Activated CD8-positive, alpha-beta memory T cell treated with anti-CD3 and anti-CD28 coated beads for 48 hours (primary cell): ENCODE results near the gene DUSP6.

ENCODE experiments used
- DNase-seq, 3 experiments: peaks; one replicate each; pipeline ENCODE4 v3.0.0-alpha.2; 2020; ENCODE audit warnings: low read depth in 2 of 3, low spot score in 2 of 3

The DUSP6 gene

GRCh38 chr12:89376202-89376529, 23.9 kb upstream of the DUSP6 start:
- DNase-seq: no peak

DNA sequence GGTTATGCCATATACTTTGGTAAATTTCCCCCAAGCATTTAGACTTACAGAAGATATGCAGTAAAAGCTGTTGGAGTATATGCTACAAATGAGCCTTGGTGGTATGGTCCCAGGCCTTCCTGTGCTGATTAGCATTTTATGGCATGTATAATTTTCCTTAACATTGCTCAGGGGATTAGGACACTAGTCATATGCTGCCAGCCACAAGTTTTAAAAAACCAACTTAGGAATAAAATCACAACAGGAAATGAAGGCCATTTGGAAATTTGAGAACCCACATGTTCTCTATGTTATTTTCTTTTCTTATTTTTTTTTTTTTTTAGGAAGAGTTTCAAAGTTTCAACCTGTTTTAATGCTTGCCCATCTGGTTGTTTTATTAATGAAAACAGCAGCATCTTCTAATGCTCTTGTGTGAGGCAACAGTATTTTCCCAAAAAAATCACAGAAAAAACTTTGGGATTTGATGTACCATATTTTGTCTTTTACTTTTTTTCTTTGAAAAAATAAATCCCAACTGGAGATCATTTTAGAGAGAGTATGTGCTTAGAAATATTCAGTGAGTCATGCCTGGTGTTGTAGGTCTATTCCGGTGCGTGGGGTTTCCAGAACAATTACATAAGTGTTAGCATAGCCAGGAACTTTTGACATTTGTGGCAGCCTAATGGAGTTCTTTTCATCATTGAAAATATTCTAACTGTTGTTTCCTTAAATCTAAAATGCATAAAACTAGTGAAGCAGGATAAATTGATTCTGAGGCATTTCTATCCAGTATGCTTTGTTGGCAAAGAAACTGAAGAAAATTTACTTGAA, 21.7 kb upstream of the DUSP6 start:
- DNase-seq: no peak

DNA sequence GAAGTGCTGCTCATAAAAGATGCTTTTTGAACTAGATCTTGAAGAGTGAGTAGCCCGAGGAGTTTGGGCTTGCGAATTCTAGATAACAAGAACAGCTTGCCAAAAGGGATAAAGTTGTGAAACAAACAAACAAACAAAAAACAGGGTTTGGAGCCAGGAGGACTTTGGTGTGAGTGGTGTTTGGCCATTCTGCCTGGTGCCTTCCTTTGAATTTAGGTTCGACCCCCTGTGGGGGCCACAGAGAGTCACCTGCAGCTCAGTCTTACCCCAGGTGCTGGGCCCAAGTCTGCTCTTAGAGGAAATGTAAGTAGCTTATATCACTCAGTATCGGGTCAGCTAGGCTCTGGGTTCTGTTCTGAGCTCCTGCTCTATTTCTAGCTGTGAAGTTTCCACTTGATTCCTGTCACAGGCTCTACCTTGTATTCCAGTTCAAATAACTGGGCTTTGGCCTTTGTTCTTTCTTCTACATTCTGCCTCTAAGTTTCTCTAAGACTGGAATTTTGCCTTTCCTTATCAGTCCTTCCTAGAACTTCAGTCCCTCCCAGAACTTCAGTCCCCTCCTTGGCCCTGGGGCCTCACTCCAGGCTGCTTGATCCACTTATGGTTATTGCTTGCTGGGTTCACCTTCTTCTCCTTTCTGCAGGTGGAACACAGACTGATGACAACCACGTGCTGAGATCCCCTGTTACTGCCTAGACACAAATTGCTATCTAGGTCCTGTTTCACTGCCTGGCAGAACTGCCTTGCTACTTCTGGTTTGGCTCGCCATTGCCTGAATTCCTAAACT, 20.5 kb upstream of the DUSP6 start:
- no peak for DNase-seq

DNA sequence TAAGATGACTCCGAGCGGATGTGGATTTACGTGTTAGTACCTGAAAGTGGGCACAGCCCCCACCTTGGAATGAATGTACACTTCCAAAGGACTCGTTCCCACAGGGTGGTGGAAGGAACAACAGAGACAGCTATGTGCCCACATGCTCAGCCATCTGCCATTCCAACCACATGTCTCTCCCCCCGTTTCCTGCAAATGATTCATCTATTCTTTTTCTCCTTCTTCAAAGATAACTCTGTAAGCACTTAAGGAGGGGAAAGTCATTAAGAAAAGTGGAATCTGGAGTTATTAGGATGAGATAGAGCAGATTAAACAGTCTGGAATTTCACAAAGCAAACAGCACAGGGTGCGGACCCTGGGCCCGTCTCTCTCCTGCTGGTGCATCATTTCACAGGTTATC, 18.5 kb upstream of the DUSP6 start:
- DNase-seq: no peak

DNA sequence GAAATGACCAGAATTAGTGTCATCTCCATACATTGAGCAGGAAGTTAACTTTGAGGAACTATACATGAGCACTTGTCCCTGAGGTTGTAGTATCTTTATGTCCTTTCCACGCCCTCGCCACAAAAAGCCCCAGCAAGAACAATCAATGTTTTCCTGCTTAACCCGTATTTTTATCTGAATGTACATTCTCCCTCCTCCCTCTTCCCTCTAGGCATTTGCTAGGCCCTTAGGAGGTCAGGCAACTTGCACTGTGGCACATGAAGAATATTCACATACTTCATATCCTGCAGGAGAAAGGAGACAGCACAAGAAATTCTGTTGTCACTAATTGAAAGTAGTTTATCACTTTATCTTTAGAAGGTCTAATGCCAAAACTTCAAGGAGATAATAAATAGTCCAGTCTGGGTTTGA, 18.1 kb upstream of the DUSP6 start:
- no peak for DNase-seq

- DNase-seq: no peak
Measured at GRCh38 chr12:89369166-89369565, 16.9 kb upstream of the DUSP6 start.

GRCh38 chr12:89368391-89368790, 16.1 kb upstream of the DUSP6 start:
- DNase-seq: no peak

GRCh38 chr12:89366676-89367364, 14.5 kb upstream of the DUSP6 start:
- DNase-seq: no peak

- DNase-seq: no peak
Measured at GRCh38 chr12:89364631-89365030, 12.3 kb upstream of the DUSP6 start.

DNA sequence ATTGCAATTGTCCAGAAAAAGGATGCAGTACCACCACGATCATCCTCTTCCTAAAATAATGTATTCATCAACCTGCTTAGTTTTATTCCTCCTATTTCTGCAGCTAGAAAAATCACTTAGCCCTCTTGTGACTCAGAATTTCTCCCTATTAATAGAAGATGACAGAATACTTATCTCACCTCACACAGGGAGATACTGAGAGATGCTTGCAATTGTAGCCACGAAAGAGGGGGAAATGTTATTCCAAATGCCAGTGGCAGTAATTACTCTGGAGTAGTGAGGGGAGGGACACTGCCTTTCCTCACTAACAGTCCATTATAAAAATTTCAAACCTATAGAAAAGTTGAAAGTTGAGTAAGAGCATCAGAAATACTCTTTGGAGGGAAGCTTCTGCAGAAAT, 11.8 kb upstream of the DUSP6 start:
- DNase-seq: no peak

DNA sequence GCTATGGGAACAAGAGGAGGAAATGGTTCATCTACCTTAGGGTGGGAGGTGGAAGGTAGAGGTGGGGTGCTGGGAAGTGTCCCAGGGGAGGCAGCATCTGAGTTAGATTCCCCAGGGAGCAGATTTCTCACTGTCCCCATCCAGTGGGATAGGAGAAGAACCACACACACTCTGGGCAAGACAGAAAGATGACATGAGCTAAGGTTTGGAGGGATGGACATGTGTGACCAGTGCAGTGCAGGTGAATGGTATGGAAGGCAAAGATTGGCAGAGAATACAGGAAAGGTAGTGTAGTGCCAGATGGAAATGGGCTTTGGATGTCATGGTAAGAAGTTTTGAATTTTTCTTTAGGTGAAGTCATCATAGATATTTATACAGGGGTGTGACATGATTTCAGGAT, 11.3 kb upstream of the DUSP6 start:
- no peak for DNase-seq

DNA sequence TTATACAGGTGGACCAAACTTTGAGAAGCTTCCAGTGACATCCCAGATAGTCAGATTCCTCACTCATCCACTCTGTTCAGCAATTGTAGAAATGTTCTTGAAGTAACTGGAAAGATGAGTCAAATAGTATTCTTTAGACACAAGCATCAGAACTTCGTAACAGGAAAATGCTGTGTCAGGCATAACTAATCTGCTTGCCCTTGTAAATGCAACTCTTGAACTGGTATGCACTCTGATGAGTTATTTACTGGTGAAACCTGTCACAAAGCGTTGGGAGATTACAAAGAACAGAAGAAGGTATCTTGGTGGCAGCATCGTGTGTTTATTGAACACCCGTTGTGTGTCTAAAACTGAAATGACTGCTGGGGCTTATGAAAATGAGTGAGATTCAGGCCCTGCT, 10.8 kb upstream of the DUSP6 start:
- no peak for DNase-seq

- no peak for DNase-seq
Measured at GRCh38 chr12:89359615-89360014, 7.3 kb upstream of the DUSP6 start.

DNA sequence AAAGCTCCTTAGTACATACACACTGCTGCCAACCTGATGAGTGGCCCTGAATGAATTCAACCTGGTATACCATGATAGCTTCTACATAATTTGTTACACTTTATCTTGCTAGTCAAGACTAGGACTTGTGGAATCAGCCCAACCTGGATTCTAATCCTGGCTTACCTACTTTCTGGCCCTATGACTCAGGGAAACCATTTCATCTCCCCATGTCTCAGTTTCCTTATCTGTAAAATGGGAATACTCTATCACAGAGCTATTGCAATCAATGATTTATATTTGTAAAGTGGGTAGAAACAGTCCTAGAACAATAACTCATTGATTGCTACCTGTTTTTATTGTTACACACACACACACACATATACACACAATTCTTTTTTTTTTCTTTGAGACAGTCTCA, 6.5 kb upstream of the DUSP6 start:
- no peak for DNase-seq

DNA sequence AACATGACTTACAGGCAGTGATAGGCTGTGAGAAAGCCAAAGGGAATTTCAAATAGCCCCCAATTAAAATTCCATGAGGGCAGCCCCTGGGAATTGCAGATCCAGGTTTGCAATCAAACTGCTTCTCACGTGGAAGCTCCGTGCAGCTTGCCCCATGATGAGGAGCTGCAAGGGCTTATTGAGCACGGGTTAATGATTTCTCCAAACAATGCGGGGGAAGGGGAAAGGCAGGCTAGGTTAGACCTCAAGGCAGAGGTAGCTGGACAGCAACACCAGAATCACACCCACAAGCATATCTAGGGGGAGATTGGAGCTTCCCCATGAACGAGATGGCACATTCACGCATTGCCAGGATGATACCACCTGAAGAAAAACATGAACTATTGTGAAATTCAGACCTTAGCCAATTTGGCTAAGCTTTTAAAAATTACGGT, 5.0 kb upstream of the DUSP6 start:
- no peak for DNase-seq

- no peak for DNase-seq
Measured at GRCh38 chr12:89356069-89356665, 3.9 kb upstream of the DUSP6 start.

GRCh38 chr12:89355243-89356068, 3.2 kb upstream of the DUSP6 start:
- no peak for DNase-seq

DNA sequence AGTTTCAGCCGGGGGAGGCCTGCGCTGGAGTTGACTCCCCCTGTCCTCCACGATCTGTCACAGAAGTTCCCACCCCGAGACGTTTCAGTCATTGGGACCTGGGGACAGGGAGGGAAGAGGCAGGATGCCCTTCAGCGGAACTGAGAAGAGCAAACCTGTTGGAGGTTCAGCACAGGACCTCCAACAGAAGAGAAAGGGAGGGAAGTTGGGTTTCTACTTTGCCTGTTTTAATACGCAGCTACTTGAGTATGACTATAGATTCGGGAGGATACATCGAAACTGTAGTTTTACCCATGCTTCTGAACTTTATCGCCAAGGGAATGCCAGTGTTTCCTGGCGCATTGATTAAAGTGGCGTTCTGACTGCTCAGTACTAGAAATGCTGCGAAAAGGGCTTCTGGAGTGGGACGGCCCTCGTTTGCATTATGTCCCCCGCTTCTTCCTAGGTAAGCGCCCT, 2.3 kb upstream of the DUSP6 start:
- no peak for DNase-seq

- DNase-seq: peak; percentile 57 to 65 (median 61)
Measured at GRCh38 chr12:89353823-89354611, 1.7 kb upstream of the DUSP6 start.
